ENCODE measurements around the gene CTDSPL2.
"Not testable (repeated sequence)": the region's sequence is repeated elsewhere in the genome, so short reads cannot be mapped to it uniquely, and the experiment has no call there.

Gene CTDSPL2

GRCh38 chr15:44529864-44530604, 102.6 kb downstream of the CTDSPL2 start:
- no peak for TF ChIP-seq TARDBP (IDR thresholded peaks at IDR 0.05)
- no peak for TF ChIP-seq ELF4 (IDR thresholded peaks at IDR 0.05)
- TF ChIP-seq ZNF384 (IDR thresholded peaks at IDR 0.05) = no peak
- TF ChIP-seq ARNT (IDR thresholded peaks at IDR 0.05) = no peak
- no peak for TF ChIP-seq SP1 (IDR thresholded peaks at IDR 0.05)
- TF ChIP-seq FOXK2 (IDR thresholded peaks at IDR 0.05) = no peak
- TF ChIP-seq BHLHE40 (IDR thresholded peaks at IDR 0.05; ENCODE audit: borderline replicate concordance) = no peak
- TF ChIP-seq FOXA1 (IDR thresholded peaks at IDR 0.05) = no peak
- no peak for TF ChIP-seq L3MBTL2 (conservative IDR thresholded peaks at IDR 0.05)
- TF ChIP-seq LEF1 (IDR thresholded peaks at IDR 0.05; ENCODE audit: borderline replicate concordance) = no peak
- no peak for TF ChIP-seq FOXM1 (IDR thresholded peaks at IDR 0.05; ENCODE audit: borderline replicate concordance)
- no peak for DNase-seq (ENCODE audit: extremely low spot score)
- ChIA-PET CTCF (no interaction called here), POLR2A (no interaction called here)

- no peak for DNase-seq (ENCODE audit: extremely low spot score)
- ChIA-PET CTCF (no interaction called here), POLR2A (no interaction called here)
- no peak for TF ChIP-seq ARNT (IDR thresholded peaks at IDR 0.05)
- no peak for TF ChIP-seq ELF4 (IDR thresholded peaks at IDR 0.05)
- TF ChIP-seq FOXK2 (IDR thresholded peaks at IDR 0.05) = no peak
- TF ChIP-seq TARDBP (IDR thresholded peaks at IDR 0.05) = no peak
- TF ChIP-seq BHLHE40 (IDR thresholded peaks at IDR 0.05; ENCODE audit: borderline replicate concordance) = no peak
- no peak for TF ChIP-seq NFRKB (IDR thresholded peaks at IDR 0.05)
- TF ChIP-seq CTBP1 (IDR thresholded peaks at IDR 0.05; ENCODE audit: borderline replicate concordance) = no peak
- TF ChIP-seq SP1 (IDR thresholded peaks at IDR 0.05) = no peak
- TF ChIP-seq ZNF384 (IDR thresholded peaks at IDR 0.05) = no peak
These were observed 103.2 kb downstream of the CTDSPL2 start for GRCh38 chr15:44530653-44531052.

GRCh38 chr15:44532275-44532674, 104.8 kb downstream of the CTDSPL2 start:
- POLR2A ChIA-PET; DNase-seq (ENCODE audit: extremely low spot score): not testable (repeated sequence)
- CTCF ChIA-PET = interaction anchor here (1.2 kb wide), 1 partner anchor 13 kb away, joined by 3 read pairs; no protein-coding TSS in a partner anchor

GRCh38 chr15:44532689-44533088, 105.3 kb downstream of the CTDSPL2 start:
- POLR2A ChIA-PET = no interaction called here
- CTCF ChIA-PET = interaction anchor here (1.2 kb wide), 1 partner anchor 13 kb away, joined by 3 read pairs; no protein-coding TSS in a partner anchor
- DNase-seq (ENCODE audit: extremely low spot score) = no peak
- no peak for TF ChIP-seq HDGF (IDR thresholded peaks at IDR 0.05; ENCODE audit: borderline replicate concordance)
- TF ChIP-seq ELF4 (IDR thresholded peaks at IDR 0.05) = no peak
- TF ChIP-seq LEF1 (IDR thresholded peaks at IDR 0.05; ENCODE audit: borderline replicate concordance) = no peak
- no peak for TF ChIP-seq SP1 (IDR thresholded peaks at IDR 0.05)
- no peak for TF ChIP-seq FOXM1 (IDR thresholded peaks at IDR 0.05; ENCODE audit: borderline replicate concordance)
- no peak for TF ChIP-seq ZNF384 (IDR thresholded peaks at IDR 0.05)
- no peak for TF ChIP-seq FOXA1 (IDR thresholded peaks at IDR 0.05)
- no peak for TF ChIP-seq ARNT (IDR thresholded peaks at IDR 0.05)
- TF ChIP-seq SUZ12 (IDR thresholded peaks at IDR 0.05) = no peak
- no peak for TF ChIP-seq CTBP1 (IDR thresholded peaks at IDR 0.05; ENCODE audit: borderline replicate concordance)
- TF ChIP-seq NFRKB (IDR thresholded peaks at IDR 0.05) = no peak
- TF ChIP-seq L3MBTL2 (conservative IDR thresholded peaks at IDR 0.05) = no peak
- no peak for TF ChIP-seq TARDBP (IDR thresholded peaks at IDR 0.05)
- TF ChIP-seq BHLHE40 (IDR thresholded peaks at IDR 0.05; ENCODE audit: borderline replicate concordance) = no peak
- TF ChIP-seq FOXK2 (IDR thresholded peaks at IDR 0.05) = no peak
- TF ChIP-seq PKNOX1 (IDR thresholded peaks at IDR 0.05) = no peak

- ChIA-PET POLR2A (no interaction called here), CTCF (no interaction called here)
- no peak for DNase-seq (ENCODE audit: extremely low spot score)
- TF ChIP-seq ARNT (IDR thresholded peaks at IDR 0.05) (no peak), TARDBP (IDR thresholded peaks at IDR 0.05) (no peak), CTBP1 (IDR thresholded peaks at IDR 0.05; ENCODE audit: borderline replicate concordance) (no peak), L3MBTL2 (conservative IDR thresholded peaks at IDR 0.05) (no peak), HDGF (IDR thresholded peaks at IDR 0.05; ENCODE audit: borderline replicate concordance) (no peak), FOXA1 (IDR thresholded peaks at IDR 0.05) (no peak)
These were observed 107.7 kb downstream of the CTDSPL2 start for GRCh38 chr15:44535092-44535491.

GRCh38 chr15:44535523-44536301, 108.3 kb downstream of the CTDSPL2 start:
- ChIA-PET POLR2A (no interaction called here), CTCF (interaction anchor here (2.0 kb wide), 1 partner anchor 43 kb away, joined by 4 read pairs; no protein-coding TSS in a partner anchor)
- DNase-seq (ENCODE audit: extremely low spot score) = no peak
- TF ChIP-seq ARNT (IDR thresholded peaks at IDR 0.05) = no peak
- TF ChIP-seq FOXM1 (IDR thresholded peaks at IDR 0.05; ENCODE audit: borderline replicate concordance) = no peak
- TF ChIP-seq PKNOX1 (IDR thresholded peaks at IDR 0.05) = no peak
- no peak for TF ChIP-seq ELF4 (IDR thresholded peaks at IDR 0.05)
- TF ChIP-seq FOXK2 (IDR thresholded peaks at IDR 0.05) = no peak
- TF ChIP-seq CTBP1 (IDR thresholded peaks at IDR 0.05; ENCODE audit: borderline replicate concordance) = no peak

All from HEK293T (cell line).